ENCODE results near the gene MACROD1.
A peak's percentile ranks its signal among the peaks of the same experiment; 100 is the strongest.

The MACROD1 gene

DNA sequence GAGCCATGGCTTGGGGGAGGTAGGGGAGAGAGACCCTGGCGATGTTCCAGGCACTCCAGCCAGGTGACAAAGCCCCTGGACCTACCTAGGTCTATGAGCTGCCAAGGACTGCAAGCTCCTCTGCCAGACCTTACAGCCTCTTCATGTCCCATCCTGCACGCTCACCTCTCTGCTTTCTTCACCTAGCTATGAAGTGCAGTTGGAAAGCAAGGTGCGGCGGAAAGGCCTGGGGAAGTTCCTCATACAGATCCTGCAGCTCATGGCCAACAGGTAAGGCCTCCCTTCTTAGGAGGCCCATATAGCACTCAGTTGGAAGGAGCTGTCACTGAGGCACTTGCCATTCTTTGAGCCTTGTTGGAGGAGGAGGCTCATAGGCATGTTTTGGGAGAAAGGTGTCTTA lies 213.3 kb downstream of the MACROD1 start:
- no peaks in the 10 kb centered on the region for H3K27me3 Mint-ChIP-seq
- no peak for ATAC-seq
- H3K9me3 Mint-ChIP-seq, result no peaks in the 10 kb centered on the region
- H3K27ac Mint-ChIP-seq, result peak overlapping the region; percentile 7
- peaks cover 13% of the 10 kb centered on the region for H3K4me1 Mint-ChIP-seq
- H3K36me3 Mint-ChIP-seq, result peaks cover 44% of the 10 kb centered on the region
- no peak overlapping the region for H3K4me3 Mint-ChIP-seq

GRCh38 chr11:63951779-63952536 lies 214.0 kb downstream of the MACROD1 start:
- no peaks in the 10 kb centered on the region for H3K9me3 Mint-ChIP-seq
- peak; percentile 45 for ATAC-seq
- peak overlapping the region; percentile 7 for H3K27ac Mint-ChIP-seq
- H3K4me1 Mint-ChIP-seq, result peaks cover 13% of the 10 kb centered on the region
- peaks cover 46% of the 10 kb centered on the region for H3K36me3 Mint-ChIP-seq
- H3K4me3 Mint-ChIP-seq, result no peak overlapping the region
- no peaks in the 10 kb centered on the region for H3K27me3 Mint-ChIP-seq

Data from stimulated activated memory B cell treated with anti-CD40 and anti-IgM and Interleukin-4, amounts not matched to agents 10 μg/mL and 1 μg/mL and 100 μg/mL, for 72 hours (primary cell).